HG02571 (cell line): Measurements from ENCODE around the gene PLAGL1.
"Not testable (repeated sequence)": the region's sequence is repeated elsewhere in the genome, so short reads cannot be mapped to it uniquely, and the experiment has no call there.

Experiments
- ATAC-seq: cut with Tn5 transposase; IDR thresholded peaks from one replicate; pipeline ENCODE4 v1.9.1; 2021; ENCODE audit warnings: mild to moderate bottlenecking, moderate library complexity; ENCODE audit not compliant: unreplicated experiment

Gene PLAGL1, protein sequence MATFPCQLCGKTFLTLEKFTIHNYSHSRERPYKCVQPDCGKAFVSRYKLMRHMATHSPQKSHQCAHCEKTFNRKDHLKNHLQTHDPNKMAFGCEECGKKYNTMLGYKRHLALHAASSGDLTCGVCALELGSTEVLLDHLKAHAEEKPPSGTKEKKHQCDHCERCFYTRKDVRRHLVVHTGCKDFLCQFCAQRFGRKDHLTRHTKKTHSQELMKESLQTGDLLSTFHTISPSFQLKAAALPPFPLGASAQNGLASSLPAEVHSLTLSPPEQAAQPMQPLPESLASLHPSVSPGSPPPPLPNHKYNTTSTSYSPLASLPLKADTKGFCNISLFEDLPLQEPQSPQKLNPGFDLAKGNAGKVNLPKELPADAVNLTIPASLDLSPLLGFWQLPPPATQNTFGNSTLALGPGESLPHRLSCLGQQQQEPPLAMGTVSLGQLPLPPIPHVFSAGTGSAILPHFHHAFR

DNA sequence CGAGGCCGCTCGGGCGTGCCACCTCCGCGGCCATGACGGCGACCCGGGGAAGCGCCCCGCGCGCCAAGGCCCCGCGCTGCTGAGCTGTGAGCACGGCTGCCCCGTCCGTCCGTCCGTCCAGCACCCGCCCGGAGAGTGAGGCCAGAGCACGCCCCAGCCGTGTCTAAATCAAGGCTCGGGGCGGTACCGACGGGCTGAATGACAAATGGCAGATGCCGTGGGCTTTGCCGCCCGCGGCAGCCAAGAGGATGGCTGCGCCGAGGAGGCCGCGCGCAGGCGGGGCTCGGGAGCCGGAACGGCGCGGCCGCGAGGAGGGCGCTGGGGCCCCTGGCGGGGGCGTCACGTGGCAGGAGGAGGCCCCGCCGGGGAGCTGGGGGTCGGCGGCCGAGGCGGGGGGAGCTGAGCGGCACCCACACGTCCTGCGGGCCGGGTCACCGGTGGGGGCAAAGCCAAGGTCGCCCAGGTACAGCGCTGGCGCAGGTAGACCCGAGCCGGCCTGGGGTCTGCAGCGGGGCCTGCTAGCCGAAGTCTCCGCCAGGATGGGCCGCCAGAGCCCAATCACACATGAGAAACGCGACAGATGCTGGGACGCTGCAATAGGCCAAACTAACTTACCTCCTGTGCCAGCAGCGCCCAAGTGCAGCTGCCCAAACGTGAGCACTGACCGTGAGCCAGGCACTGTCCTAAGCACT lies at the start of gene PLAGL1:
Gene PLAGL1 (minus strand): TSS at position 140 of the 692 bp plus-strand sequence. CDS start 60,123 bp downstream, outside the sequence.
- no peak for ATAC-seq

DNA sequence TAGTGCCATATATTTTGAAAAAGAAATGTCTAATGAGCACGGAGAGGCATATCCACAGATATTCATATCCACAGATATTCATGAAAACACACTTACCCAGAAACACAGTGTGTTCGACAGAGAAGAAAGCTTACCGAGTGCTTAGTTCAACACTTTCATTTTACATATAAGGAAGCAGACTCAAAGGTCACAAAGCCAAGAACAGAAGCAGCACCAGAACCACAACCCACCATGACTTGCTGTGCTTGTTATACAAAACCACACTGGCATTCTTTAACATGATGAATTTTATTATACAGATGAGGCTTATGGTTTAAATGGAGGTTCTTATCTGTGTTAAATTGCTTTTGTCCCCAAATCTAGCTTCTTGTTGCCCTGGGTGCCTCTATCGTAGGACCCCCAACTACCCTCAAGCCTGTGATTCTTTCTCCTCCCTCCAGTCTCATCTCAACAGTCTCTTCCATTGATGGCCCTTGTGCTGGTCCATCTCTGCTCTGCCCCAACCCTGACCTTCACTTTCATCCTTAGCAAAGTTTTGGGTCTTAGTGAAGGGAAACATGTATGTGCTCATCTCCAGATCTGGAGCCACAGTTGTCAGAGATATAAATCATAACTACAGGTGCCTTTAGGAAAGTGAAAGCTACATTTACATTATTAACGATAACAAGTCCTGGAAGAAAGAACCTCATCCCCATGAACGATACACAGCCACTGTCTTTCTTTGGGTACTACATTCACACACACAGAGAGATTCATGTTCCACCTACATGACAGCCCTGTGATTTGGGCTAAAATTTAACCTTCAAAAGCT lies 47.3 kb upstream of the PLAGL1 start:
- ATAC-seq: peak; percentile 94

DNA sequence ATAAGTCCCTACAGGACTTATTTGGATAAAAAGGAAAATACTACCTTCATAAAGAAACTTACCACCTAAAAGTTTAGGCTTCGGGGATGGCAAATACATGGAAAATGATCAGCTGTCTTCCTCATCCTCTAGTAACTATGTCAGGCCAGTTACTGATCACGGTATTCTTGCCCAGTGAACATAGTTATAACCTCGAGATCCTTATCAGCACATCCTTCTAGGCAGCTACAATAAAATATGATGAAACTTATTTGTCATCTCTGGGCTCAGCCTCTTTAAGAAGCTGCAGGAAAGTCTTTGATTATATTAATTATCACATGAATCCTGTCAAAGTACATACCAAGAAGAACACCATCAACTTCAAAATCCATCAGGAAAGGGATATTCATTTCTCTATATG lies 45.5 kb upstream of the PLAGL1 start:
- ATAC-seq: no peak

DNA sequence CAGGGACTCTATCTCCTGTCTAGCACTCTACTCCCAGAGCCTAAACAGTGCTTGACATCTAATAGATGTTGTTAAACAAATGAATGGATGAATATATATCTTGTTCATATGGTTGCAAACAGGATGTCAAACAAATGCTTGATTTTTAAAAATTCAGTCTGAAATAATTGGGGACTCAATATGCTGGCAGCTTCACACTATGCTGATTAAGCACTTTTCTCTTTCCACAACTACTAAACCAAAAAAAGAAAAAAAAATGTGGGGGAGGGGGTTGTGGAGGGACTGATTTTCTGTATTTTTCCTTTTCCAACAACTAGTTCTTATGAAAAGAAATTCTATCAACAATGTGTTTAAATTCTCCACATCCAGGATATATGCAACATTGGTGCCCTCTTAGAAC lies 44.4 kb upstream of the PLAGL1 start:
- ATAC-seq: no peak

DNA sequence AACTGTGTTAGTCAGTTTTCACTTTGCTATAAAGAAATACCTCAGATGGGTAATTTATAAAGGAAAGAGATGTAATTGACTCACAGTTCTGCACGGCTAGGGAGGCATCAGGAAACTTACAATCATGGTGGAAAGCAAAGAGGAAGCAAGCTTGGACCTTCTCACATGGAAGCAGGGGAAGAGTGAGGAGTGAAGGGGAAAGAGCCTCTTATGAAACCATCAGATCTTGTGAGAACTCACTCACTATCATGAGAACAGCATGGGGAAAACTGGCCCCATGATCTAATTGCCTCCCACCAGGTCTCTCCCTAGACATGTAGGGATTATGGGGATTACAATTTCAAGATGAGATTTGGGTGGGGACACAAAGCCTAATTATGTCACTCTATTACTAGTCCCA lies 41.3 kb upstream of the PLAGL1 start:
- ATAC-seq: no peak

DNA sequence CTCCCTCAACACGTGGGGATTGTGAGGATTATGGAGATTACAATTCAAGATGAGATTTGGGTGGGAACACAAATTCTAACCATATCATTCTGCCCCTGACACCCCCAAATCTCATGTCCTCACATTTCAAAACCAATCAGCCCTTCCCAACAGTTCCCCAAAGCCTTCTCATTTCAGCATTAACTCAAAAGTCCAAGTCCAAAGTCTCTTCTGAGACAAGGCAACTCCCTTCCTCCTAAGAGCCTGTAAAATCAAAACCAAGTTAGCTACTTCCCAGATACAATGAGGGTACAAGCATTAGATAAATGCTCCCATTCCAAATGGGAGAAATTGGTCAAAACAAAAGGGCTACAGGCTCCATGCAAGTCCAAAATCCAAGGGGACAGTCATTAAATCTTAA lies 39.6 kb upstream of the PLAGL1 start:
- no peak for ATAC-seq

DNA sequence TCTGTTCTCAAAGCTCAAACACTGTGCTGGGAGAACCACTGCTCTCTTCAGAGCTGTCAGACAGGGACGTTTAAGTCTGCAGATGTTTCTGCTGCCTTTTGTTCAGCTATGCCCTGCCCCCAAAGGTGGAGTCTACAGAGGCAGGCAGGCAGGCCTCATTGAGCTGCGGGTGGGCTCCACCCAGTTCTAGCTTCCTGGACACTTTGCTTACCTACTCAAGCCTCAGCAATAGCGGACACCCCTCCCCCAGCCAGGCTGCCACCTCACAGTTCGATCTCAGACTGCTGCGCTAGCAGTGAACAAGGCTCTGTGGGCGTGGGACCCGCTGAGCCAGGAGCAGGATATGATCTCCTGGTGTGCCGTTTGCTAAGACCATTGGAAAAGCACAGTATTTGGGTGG lies 38.6 kb upstream of the PLAGL1 start:
- not testable (repeated sequence) for ATAC-seq

DNA sequence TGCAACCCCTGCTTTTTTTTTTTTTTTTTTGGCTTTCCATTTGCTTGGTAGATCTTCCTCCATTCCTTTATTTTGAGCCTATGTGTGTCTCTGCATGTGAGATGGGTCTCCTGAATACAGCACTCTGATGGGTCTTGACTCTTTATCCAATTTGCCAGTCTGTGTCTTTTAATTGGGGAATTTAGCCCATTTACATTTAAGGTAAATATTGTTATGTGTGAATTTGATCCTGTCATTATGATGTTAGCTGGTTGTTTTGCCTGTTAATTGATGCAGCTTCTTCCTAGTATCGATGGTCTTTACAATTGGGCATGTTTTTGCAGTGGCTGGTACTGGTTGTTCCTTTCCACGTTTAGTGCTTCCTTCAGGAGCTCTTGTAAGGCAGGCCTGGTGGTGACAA lies 36.9 kb upstream of the PLAGL1 start:
- ATAC-seq: not testable (repeated sequence)

DNA sequence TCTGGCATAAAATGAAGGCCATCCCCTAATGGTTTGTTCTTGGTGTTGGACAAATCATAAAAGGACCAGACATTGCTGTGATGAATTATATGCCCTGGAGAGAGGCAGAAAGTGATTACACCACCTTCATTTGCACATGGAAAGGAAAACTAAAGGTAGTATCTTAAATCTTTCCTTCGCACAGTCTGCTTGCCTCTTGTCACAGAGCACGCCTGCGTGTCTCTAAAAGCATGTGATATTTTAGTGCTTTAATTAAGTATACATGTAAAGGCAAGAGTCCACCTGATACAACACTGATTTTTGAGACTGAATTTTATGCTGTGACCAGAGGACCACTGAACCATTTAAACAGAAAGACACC lies 28.8 kb upstream of the PLAGL1 start:
- no peak for ATAC-seq

DNA sequence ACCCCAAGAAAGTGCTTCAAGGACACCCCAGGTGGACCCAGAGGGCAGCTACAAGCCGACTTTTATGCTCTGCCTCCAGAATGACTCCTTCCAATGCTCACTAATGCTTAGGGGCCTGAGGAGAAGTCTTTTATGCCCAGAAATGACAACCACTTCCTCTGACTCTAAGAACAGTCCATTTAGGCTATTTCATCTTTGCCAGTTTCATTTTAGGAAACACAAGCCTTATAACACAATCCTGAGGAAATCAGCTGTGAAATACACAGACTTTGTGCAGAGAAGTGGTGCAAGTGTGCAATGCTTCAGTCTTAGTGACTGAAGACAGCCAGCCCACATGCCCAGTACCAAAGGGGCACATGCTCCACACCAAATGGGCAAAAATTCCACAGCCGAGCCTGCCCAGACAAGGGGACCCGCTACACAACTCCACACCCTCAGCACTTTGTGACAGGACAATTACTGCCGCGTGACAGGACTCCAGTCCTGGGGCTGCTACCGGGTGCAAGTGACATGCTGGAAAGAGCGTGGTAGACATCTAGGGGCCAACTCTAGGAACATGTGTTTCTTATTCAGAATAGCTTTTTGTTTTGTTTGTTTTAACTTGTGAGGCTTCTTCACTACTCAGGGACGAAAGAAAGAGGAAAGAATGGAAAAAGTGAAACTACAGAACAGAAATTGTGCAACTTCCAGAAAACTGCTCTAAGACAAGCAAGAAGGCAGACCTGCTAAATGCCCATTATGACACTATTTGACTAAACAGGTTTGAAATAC lies 28.2 kb upstream of the PLAGL1 start:
- ATAC-seq: peak; percentile 66

DNA sequence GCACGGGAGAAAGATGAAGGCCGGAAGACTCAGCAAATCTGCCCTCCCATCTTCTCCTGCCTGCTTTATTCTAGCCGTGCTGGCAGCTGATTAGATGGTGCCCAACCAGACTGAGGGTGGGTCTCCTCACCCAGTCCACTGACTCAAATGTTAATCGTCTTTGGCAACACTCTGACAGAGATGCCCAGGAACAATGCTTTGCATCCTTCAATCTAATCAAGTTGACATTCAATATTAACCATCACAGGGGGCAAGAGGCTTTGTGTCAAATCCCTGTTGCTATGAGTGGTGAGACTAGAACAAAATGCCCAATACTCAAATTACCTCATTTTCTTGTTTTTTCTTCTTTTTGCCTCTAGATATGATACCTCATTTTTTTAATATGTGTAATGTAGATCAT lies 27.4 kb upstream of the PLAGL1 start:
- ATAC-seq: no peak

DNA sequence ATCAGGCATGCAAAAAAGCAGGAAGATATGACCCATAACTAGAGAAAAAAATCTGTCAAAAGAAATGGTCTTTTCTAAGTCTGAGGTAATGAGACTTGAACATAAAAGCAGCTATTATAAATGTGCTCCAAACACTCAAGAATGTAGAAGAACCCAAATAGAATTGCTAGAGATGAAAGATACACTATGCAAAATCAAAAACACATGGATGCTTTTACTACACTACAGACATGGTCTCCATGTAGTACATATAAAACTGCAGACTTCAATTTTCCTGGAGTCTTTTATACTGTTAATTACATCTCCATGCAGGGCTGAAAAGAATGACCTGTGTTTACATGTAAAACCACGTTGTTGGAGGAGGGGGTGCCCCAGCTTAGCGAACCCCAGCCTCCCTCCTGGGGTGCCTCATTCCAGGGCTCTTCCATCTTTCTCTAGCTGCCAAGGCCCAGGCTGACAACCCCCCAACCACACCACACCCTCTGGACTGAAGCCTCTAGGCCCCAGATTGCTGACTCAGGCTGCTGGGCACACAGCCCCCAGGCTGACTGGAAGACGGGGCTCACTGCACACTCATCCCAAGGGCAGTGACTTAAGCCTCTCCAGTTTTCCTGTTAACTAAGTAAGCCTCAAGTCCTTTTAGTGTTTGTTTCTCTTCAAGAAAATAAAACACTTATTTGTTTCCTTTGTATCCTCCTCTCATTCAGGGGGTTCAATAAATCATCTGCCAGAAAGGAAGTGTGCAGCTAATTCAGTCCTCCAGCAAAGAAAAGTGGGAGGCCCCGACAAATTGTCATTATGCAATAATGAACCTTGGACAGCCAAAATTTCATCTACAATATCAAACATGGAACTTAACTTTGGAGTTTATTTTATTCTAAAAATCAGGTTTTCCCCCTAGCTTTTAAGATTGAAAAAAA lies 26.0 kb upstream of the PLAGL1 start:
- no peak for ATAC-seq

DNA sequence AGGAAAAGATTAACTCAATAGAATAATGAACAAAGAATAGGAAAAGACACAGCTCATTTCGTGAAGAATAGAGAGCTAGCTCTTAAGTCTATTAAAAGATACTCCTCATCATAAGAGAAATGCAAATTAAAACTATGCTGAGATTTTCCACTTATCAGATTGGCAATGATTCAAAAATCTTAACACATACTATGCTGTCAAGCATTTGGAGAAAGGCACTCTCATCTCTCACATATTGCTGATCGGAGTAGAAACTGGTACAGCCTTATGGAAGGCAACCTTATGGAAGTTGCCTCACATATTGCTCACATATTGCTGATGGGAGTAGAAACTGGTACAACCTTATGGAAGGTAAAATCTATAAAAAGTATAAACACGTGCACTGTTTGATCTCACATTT lies 21.4 kb upstream of the PLAGL1 start:
- no peak for ATAC-seq

DNA sequence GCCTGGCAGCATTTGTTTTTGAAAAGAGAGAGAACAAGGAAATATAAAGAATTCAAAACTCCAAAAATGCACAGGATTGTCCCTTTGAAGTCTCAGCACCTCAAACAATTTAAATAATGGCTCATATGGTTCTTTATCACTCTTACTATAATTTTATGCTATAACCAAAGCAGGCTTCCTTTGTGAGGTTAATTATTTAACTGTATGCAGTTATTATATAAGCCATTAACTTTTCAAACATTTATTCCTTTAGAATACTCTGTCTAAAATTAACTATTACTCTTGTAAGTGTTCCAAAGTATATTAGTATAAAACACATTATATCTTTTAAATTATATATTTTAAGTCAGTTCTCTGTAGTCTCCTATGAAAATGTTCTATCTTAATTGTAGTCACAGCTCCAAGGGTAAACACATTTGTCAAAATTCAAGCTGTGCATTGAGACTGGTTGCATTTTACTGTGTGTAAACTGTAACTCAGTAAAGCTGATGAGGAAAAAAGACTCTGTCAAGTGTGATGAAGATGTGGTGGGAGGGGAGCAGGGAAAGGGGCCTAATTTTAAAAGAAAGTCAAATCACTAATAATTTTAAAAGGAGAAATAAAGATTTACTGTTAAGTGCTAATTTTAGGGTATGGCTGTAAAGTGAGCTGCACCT lies 20.0 kb upstream of the PLAGL1 start:
- no peak for ATAC-seq

DNA sequence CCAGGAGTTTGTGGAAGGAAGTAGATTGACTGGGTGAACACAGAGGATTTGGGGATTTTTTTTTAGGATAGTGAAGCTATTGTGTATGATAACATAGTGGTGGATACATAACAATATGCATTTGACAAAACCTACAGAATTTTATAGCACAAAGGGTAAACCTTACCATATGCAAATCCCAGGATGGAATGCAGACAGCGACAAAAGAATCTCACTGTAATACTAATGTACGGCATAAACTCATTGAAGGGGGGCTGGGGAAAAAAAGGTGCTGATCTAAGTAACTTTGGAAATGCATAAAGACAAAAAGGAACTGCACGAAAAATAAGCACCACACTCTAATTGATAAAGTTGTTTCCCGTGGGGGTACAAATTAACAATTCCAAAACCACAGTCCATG lies 15.2 kb upstream of the PLAGL1 start:
- no peak for ATAC-seq

DNA sequence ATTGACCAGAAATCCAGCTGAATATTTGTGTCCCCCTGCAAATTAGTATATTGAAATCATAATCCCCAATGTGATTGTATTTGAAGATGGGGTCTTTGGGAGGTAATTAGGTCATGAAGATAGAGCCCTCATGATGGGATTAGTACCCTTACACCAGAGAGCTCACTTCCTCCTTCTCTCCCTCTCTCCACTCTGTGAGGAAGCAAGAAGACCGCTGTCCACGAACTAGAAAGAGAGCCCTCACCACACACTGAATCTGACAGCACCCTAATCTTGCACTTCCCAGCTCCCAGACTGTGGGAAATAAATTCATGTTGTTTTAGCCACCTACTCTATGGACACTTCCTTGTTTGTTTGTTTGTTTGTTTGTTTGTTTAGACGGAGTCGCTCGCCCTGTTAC lies 11.9 kb upstream of the PLAGL1 start:
- no peak for ATAC-seq

DNA sequence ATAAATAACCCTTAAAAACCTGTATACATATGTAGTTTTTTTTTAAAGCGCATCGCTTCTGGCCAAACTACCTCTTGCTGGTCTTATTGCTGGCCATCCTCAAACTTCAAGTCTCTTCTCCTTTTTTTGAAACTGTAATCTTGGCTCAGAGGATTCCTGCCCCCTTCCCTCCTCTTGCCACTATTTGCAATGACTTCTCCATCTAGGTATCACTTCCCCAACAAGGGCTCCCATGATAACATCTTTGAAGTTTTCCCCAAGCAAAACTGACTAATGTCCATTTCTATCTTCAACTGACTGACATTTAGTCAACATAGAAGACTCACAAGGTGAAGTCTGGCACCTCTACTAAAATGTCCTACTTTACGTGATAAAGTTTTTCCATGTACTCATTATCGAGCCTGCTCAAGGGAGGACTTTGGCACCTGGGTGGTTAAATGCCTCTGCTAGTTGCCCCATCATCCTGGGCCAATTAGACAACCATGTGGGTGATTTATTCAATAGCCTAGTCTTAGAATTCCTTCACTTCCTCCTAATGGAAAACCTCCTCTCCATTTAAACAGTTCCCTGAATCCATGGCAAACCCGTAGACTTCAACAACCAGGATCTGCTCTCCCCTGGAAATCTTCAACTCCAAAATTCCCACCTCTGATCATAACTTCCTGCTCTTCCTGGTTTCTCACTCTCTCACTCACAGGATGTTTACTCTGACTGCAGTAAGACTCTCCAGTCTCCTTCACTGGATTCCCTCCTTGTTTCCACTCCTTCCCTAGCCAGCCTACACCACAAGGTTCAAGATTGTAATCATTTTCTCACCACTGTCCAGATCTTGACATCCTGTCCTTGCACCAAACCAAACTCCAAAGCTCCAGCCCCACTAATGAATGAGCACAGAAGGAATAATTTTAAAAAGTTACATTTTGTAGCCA lies 9.4 kb upstream of the PLAGL1 start:
- ATAC-seq: no peak

DNA sequence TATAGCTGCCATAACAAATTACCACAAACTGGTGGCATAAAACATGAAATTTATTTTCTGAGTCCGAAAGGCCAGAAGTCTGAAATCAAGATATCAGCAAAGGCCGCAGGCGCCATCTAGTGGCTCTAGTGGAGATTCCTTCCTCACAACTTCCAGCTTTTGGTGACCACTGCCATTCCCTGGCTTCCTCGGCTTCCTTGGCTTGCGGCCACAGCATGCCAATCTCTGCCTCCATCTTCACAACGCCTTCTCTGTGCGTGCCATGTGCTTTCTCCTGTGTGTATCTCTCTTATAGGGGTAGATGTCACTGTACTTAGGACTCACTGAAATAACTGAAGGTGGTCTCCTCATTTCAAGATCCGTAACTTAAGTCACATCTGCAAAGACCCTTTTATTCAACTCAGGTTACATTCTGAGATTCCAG lies 5.4 kb upstream of the PLAGL1 start:
- no peak for ATAC-seq
